GM18951 (cell line): ENCODE data around the gene DLEC1.
A peak's percentile ranks its signal among the peaks of the same experiment; 100 is the strongest.

Source experiments
- POLR2A ChIP-seq: IDR thresholded peaks from 4 replicates; pipeline ENCODE4 v1.6.1; 2011; ENCODE audit warnings: mild to moderate bottlenecking; ENCODE audit not compliant: insufficient read length, insufficient read depth; ENCODE audit errors: extremely low read depth
- in situ Hi-C: fragments of 300-500 bp; cut with MboI; formaldehyde crosslinking; loops from one replicate; pipeline ENCODE4 v1.12.0; 2022; ENCODE audit warnings: low sequenced_read_pairs, mixed read lengths, inconsistent platforms; ENCODE audit not compliant: unreplicated experiment

Gene DLEC1

GRCh38 chr3:38039101-38039898, at the start of gene DLEC1:
Gene DLEC1 (plus strand): TSS chr3:38039208. CDS start chr3:38039226, 18 bp downstream.
- TF ChIP-seq POLR2A: no peak
- in situ Hi-C loops: no loop called here

DNA sequence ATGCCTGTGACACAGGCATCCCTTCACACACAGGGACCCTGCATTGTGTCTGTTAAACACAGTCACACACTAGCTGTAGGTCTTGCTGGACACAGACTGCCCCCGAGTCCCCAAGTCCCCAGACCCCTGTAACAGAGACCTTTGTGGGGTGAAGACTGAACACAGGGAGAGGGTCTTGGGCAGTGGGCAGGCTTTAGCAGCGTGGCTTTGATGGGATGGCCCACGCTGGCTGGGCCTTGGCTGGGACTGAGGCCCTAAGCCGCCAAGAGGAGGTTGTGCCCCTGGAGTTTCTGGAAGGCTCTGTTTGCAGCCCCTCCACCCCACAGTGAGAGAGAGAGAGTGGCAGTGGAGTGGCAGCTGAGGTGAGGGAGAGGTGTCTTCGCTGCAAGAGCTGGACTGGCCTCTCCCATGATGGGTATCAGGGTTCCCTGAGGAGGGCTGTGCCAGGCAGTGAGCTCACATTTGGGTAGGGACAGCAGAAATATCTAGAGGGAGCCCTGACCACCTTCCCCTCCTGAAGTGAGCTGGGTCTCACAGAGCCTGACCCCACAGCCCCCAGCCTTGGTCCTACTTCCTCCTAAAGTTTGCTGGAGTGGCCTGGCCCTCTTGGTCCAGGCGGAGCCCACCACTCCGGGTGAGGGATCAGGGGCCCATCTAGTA, 49.1 kb upstream of the DLEC1 start:
- TF ChIP-seq POLR2A: no peak
- in situ Hi-C loops: no loop called here

DNA sequence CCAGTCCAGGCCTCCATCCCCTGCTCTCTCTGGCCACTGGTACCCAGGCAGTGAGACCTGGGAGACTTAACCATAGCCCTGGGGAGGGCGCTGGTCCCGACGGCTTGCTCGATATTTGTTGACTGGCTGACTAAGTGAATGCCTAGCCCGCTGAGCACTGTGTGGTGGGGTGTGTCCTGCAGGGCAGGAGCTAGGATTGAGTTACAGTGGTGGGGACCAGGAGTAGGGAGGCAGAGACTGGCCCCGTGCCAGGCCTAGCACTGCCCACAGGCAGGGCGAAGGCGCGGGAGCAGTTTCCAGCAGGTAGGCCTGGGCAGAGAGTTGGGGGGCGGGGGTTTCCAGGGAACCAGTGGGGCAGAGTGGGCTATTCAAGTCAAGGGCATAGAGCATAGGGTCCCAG, 48.5 kb upstream of the DLEC1 start, which contains the start of gene VILL:
TSS of gene VILL (plus strand) at position 260 of the 400 bp plus-strand sequence. CDS start 2,887 bp downstream, outside the sequence.
- in situ Hi-C loops: no loop called here
- no peak for TF ChIP-seq POLR2A

DNA sequence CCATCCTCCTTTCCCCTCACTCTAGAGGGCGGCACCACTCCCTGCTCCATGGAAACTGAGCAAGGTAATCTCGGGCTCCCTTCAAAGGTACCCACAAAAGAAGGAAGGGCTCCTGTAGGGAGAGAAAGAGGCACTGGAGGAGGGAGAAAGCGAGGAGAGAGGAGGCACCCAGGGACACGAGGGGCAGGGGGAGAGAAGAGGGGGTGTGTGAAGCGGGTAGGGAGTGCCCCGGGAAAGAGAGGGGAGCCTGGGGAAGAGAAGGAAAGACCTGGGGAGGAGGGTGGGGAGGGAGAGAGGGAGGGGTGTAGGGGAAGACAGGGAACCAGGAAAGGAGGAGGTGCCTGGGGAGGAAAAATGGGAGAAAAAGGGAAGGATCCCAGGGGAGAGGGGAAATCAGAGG, 47.9 kb upstream of the DLEC1 start:
- in situ Hi-C loops: no loop called here
- TF ChIP-seq POLR2A: no peak

GRCh38 chr3:37991823-37992222, 47.2 kb upstream of the DLEC1 start:
- TF ChIP-seq POLR2A: no peak
- in situ Hi-C loops: no loop called here

DNA sequence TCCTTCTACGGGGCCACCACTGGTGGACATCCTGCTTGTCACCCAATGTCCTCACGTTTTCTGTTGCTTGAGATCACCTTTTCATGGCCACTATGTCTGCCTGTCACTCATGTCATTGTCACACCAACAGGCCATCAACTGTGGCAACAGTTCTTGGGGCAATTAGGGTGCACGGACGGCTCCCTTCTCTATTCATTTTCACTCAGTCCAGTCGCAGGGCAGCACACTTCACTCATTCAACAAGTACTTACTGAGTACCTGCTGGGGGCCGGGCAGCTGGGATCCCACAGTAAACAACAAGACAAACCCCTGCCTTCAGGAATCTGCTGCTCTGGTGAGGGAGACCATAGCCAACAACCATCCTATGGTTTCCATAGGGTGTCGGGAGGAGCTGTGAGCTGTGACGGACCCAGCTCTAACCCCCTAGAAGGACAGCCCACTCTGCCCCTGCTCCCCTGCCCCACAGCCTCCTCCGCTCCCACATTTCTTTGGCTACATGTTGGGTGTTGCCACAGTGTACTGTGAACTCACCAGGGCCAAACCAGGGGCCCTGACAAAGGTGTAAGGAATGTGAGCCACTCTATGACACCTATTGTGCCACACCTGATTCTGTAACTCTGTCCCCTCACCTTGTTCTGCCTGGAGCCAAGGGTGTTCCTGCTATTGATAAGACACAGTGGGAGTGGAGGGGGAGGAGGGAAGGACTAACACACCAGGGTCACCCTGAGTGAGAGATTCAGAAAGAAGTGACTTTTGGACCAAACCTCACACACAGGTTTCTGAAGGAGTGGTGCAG, 46.5 kb upstream of the DLEC1 start:
- in situ Hi-C loops: no loop called here

DNA sequence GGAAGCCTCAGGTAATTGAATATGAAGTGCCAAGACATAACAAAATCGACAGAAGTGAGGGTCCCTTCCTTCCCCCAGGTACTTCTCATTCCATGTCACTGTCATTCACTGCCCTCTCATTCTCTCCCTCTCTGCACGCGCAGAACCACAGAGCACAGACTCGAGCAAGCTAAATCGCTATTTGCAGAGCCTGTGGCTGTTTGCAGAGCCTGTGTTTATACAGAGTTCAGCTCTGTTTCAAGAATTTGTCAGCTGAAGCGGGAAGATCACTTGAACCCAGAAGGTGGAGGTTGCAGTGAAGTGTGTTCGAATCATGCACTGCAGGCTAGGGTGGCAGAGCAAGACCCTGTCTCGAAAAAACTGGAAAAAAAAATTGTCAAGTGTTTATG, 45.9 kb upstream of the DLEC1 start:
- TF ChIP-seq POLR2A: no peak
- in situ Hi-C loops: no loop called here

More for the DNA sequence above, 46.5 kb upstream of the DLEC1 start:
- no peak for TF ChIP-seq POLR2A

- TF ChIP-seq POLR2A: no peak
- in situ Hi-C loops: no loop called here
These were observed 45.6 kb upstream of the DLEC1 start for GRCh38 chr3:37993460-37993819.

DNA sequence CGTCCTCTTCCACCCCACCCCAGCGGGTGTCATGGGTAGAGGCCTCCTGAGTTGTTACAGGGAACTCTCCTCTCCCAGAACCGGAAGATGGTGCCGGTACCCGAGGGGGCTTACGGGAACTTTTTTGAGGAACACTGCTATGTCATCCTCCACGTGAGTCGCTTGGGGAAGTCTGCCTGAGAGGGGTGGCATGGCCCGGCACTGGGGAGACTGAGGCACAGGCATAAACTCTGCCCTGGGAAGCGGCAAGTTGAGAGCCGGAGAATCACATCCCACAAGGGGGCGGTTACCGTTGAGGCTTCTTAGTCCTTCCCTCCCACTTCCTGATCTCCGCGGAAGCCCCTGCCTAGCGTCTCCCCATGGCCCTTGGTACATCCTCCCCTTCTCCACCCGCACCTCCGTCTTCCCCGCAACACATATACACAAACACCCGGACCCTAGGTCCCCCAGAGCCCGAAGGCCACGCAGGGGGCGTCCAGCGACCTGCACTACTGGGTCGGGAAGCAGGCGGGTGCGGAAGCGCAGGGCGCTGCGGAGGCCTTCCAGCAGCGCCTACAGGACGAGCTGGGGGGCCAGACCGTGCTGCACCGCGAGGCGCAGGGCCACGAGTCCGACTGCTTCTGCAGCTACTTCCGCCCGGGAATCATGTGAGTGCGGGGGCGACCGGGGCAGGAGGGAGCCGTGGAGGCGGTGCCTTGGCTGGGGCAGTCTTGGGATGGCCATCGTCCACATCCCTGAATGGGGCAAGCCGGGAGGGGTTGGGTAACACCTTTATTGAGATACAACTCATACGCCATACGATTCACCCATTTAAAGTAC, 45.0 kb upstream of the DLEC1 start:
- peak; percentile 85 for TF ChIP-seq POLR2A
- in situ Hi-C loops: no loop called here

DNA sequence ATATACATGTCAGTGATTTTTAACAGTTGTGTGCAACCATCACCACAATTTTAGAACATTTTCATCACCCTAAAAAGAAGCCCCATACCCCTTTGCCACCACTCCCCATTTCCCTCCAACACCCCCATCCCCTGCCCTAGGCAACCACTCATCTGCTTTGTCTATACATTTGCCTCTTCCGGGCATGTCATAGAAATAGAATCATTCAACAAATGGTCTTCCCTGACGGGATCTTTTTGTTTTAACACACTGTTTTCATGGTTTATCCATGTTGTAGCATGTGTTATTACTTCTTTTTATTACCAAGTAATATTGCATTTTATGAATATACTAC, 44.4 kb upstream of the DLEC1 start:
- in situ Hi-C loops: no loop called here
- TF ChIP-seq POLR2A: no peak

GRCh38 chr3:37995652-37996641, 43.1 kb upstream of the DLEC1 start:
- in situ Hi-C loops: no loop called here
- TF ChIP-seq POLR2A: no peak
